Stimulated activated CD4-positive, alpha-beta T cell treated with anti-CD3 and anti-CD28 coated beads, TNF-alpha, amount 100 ng/mL, for 1 hour (primary cell): ENCODE results near the gene DNAH5.

Experiments used
- DNase-seq, 3 donors: peaks; one replicate each; pipeline ENCODE4 v3.0.0-alpha.2; 2020; ENCODE audit warnings: low read depth in 3 of 3, low spot score in 1 of 3

DNAH5 gene

DNA sequence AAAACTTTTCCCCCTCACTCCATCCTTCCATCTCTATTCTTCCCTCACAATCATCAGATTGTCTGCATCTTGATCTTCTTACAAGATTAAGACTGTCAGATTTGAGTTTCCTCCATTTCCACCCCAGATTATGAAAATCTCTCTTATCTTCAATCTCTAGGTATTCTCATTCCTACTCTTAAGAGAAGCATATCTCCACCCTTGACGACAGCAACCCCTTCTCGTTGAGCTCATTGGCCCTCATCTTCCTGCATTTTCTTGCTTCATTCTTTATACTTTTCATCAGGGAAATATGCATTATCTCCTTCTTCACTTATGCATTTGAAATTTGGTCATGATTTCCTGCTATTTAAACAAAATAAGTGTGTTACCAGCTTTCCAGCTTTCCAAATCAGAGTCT lies 301.3 kb downstream of the DNAH5 start:
- no peak for DNase-seq
